CD4-positive, alpha-beta T cell treated with Interleukin-17A for 4 hours (primary cell): ENCODE data around the gene DESI2.
"Not testable (repeated sequence)": the region's sequence is repeated elsewhere in the genome, so short reads cannot be mapped to it uniquely, and the experiment has no call there.

ENCODE experiments used
- DNase-seq: peaks from one replicate; pipeline ENCODE4 v3.0.0-alpha.2; 2020; ENCODE audit warnings: mixed read lengths

The DESI2 gene

DNA sequence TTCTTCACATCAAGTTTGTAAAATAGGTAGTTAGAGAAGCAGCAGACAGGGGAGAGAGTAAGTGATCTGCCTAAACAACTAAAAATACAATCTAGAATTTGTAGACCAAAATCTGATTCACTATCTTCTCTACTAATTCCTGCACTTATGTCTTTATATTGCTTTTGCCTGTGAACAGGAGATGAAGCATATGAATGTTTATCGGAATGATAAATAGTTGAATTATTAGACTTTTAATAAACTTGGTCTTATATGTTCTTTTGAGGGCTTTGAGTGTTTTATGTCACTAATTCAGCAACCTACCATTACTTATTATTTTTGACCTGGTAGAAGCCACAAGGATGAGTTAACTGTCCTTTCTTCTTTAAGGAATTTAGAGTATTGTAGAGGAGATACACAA lies 2.3 kb downstream of the DESI2 start:
- no peak for DNase-seq

DNA sequence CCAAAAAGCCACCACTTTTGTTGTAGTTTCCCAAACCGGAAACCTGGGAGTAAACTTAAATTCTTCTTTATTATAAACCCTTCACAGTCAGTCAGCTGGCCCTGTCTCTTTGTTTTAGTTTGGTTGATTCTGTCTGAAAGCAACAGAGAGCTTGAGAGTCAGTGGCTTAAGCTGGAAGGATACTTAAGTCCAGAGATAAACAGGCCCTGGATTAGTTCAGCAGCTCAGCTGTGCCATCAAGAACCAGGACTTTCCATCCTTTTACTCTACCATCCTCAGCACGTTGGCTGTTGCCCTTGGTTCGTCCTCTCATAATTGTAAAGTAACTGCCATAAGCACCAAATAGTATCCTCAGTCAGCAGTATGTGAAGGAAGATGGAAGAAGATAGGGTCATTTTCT lies 4.5 kb downstream of the DESI2 start:
- no peak for DNase-seq

DNA sequence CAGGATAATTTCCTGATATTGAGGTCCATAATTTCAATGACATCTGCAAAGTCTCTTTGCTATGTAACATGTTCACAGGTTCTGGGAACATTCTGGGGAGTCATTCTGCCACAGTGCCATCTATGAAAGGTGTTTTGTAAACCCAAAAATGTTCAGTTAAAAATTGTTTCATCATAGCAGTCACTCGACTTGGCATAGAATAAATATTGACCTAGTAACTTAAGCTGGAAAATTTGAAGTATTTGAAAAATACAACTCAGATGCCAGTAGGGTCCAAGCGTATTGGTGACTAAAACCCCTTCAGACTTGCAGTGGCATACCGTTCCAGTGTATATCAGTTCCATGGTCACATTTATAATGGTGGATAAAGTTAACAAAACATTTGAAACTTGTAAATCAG lies 6.8 kb downstream of the DESI2 start:
- no peak for DNase-seq

DNA sequence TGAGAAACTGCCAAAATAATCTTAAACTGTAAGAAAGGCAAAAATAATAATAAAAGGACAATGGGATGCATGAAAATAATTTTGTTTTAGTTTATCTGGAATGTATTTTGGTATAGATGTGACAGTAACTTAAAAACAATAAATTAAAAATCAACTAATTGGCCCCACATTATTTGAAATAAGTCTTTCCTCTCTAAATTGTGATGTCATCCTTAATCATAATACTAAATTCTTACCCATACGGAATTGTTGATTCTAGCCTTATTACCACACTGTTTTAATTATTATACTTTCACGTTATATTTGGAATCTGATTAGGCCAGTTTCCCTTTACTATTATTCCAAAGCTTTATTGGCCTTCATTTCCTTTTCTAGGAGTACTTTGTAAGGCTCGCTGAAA lies 7.7 kb downstream of the DESI2 start:
- DNase-seq, result no peak

DNA sequence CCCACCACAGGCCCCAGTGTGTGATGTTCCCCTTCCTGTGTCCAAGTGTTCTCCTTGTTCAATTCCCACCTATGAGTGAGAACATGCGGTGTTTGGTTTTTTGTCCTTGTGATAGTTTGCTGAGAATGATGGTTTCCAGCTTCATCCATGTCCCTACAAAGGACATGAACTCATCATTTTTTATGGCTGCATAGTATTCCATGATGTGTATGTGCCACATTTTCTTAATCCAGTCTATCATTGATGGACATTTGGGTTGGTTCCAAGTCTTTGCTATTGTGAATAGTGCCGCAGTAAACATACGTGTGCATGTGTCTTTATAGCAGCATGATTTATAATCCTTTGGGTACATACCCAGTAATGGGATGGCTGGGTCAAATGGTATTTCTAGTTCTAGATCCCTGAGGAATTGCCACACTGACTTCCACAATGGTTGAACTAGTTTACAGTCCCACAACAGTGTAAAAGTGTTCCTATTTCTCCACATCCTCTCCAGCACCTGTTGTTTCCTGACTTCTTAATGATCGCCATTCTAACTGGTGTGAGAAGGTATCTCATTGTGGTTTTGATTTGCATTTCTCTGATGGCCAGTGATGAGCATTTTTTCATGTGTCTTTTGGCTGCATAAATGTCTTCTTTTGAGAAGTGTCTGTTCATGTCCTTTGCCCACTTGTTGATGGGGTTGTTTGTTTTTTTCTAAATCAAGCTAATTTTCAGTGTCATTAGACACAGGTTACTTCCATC lies 8.8 kb downstream of the DESI2 start:
- DNase-seq, result not testable (repeated sequence)

DNA sequence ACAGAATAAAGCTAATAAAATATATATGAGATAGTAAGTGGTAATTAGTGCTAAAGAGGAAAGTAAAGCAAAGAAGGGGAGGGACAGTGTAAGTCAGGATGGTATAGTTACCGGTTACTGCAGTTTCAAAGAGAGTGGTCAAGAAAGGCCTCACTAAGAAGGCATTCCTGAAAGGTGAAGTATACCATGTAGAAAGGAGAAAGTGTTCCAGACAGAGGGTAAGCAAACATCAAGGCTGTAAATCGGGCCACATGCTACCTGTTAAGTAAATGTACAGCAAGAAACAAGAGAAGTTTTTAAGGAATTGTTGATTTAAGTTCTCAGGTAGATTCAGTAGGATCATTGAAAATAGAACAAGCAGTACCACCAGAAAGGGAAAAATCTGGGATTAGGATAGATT lies 9.7 kb downstream of the DESI2 start:
- no peak for DNase-seq

DNA sequence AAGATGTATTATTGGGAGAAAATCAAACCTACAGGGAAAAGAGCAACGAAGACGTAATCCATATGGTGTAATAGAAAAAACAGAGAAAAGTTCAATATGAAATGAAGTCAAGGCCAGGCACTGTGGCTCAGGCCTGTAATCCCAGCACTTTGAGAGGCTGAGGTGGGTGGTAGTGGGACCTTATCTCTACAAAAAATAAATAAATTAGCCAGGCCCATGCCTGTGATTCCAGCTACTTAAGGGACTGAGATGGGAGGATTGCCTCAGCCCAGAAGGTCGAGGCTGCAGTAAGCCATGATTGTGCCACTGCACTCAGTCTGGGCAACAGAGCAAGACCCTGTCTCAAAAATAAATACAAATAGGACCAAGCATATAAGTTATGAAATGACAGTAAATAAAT lies 11.4 kb downstream of the DESI2 start:
- DNase-seq, result no peak

DNA sequence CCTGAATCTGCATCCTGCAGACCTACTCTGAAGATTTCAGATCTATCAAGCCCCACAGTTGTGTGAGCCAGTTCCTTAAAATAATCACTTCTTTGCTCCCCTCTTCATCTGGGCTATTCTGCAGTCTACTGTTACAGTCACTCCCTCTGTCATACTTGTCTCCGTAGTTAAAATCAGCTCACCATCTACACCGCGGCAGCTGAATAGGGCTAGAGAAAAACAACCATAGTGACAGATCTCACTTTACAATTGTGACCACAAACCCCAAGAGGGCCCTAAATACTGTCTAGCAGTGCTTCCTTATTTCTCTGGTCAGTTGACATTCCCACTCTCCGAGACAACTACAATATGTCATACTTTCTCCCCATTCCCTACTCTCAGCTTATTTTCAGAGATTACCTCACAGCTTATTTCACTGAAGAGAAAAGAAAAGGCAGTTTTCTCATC lies 12.9 kb downstream of the DESI2 start:
- DNase-seq, result no peak

DNA sequence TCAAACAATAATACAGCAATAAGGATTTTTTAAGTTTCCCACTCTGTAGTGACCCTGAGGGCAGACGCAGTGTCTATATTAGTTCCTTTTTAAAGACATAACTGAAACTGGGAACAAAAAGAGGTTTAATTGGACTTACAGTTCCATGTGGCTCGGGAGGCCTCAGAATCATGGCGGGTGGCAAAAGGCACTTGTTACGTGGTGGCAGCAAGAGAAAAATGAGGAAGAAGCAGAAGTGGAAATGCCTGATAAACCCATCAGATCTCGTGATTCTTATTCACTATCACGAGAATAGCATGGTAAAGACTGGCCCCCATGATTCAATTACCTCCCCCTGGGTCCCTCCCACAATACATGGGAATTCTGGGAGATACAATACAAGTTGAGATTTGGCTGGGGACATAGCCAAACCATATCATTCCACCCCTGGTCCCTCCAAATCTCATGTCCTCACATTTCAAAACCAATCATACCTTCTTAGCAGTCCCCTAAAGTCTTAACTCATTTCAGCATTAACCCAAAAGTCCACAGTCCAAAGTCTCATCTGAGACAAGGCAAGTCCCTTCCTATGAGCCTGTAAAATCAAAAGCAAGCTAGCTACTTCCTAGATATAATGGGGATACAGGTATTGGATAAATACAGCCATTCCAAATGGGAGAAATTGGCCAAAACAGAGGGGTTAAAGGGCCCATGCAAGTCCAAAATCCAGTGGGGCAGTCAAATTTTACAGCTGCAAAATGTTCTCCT lies 13.9 kb downstream of the DESI2 start:
- DNase-seq, result not testable (repeated sequence)

DNA sequence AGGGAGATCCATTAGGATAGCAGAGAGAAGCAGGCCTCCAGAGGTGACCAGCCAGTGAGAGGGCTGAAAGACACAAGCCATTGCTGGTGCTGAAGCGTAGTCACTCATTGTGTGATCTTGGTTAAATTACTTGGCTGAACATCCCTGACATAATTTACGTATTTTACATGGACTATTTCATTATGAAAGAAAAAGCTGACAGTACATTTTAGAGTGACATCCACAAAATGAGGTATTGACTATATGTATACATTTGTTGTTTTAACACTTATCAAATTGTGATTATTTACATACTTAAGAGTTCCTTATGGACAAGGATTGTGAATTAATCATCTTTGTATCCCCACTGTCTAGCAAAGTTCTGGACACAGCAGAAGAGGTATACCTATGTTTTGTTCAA lies 14.9 kb downstream of the DESI2 start:
- DNase-seq, result no peak

DNA sequence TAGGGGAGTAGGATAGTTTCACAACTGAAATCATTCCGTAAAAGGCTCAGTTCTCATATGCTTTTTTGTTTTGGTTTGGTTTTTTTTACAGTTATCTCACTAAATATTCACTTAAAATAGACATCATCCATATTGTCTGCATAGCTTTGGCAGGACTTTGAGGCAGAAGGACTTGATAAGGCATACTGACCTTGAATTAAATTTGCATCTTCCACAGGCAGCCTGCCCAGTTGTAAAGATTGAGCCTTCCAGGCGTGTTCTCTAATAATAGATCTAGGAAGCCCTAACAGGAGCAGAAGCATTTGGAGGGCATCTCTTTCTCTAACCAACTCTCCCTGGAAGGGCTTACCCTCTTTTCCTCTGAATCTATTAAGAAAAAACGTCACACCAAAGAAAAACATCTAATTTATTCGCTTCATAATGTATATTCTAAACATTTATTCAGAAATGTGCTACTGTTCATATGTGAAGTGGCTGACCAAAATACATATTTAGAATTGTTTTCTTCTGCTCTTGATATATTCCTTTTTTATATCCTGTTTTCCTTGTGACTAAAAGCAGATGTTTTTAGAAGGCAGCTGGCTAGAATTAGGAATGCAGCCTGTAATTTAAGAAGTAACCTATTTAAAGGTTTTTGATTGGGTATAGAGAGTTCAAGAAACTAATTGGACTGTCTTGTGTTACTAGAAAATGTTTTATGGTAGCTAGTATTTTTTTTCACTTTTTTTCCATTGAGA lies 20.2 kb downstream of the DESI2 start:
- DNase-seq, result no peak

DNA sequence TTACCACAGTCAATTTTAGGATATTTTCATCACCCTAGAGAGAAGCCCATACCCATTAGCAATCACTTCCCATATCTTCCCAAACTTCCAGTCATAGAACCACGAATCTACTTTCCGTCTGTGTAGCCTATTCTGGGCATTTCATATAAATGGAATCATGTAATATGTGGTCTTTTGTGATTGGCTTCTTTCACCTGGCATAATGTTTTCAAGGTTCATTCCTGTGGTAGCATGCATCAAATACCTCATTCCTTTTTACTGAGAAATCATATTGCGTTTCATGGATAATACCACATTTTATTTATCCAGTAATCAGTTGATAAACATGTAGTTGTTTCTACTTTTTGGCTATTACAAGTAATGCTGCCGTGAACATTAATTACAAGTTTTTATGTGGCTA lies 21.5 kb downstream of the DESI2 start:
- no peak for DNase-seq

DNA sequence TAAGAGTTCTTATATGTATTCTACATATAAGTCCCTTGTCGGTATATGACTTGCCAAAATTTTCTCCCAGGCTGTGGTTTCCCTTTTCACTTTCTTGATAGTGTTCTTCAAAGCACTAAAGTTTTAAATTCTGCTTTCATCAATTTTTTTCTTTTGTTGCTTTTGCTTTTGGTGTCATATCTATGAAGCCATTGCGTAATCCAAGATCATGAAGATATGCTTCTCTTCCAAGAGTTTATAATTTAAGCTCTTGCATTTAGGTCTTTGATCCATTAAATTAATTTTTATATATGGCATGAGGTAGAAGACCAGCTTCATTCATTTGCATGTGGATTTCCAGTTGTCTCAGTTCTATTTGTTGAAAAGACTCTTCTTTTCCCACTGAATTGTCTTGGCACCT lies 22.2 kb downstream of the DESI2 start:
- DNase-seq, result no peak

DNA sequence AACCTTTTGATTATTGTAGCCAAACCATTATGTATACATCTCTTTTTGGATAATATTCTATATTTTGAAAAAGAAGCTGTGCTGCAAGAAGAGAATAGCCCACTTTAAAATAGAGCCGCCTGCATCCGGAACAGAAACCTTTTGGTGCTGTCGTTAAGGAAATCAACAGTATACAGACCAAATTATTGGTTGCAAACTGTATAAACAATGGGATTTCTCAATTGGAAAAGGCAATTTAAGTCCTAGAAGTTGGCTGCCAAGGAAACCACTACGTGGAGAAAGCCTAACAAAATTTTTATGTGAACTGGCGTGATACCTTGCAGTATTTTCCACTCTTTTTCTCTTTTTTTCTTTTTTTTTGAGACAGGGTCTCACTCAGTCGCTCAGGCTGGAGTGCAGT lies 25.8 kb downstream of the DESI2 start:
- no peak for DNase-seq

DNA sequence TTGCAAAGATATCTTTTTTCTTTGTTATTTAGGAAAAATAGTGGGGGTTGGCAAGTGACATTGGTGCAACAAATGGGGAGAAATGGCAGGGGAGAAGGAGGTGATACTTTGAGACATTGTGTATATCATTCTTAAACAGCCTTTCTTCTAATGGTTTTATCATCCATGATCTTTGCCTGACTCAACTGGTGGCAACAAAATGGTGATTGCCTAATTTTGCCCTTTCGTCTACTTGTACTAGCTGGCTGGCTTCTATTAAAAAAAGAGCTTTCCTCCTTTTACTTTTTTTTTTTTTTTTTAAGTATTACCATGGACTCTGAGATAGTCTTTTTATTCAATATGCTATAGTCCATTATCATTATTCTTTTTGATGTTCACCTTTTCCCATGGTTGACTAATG lies 27.7 kb downstream of the DESI2 start:
- DNase-seq, result no peak

DNA sequence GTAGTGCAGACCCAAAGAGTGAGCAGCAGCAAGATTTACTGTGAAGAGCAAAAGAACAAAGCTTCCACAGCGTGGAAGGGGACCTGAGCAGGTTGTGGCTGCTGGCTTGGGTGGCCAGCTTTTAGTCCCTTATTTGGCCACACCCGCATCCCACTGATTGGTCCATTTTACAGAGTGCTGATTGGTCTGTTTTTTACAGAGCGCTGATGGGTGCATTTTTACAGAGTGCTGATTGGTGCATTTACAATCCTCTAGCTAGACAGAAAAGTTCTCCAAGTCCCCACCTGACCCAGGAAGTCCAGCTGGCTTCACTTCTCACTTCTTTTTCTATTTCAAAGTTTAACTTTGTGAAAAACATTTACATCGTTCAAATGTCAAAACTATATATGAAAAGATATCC lies 29.2 kb downstream of the DESI2 start:
- DNase-seq, result not testable (repeated sequence)

DNA sequence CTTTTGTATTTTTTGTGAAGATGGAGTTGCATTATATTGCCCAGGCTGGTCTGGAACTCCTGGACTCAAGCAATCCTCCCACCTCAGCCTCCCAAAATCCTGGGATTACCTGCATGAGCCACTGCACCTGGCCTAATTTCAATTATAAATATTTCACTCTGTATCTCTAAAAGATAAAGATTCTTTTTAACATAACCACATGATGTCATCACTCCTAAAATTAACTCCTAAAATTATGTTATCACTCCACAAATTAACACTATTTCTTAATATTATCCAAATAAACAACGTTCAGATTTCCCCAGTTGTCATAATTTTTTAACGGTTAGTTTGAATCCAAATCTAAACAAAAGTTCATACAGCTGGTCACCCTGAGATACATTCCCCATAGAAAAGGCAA lies 43.0 kb downstream of the DESI2 start:
- DNase-seq, result no peak

DNA sequence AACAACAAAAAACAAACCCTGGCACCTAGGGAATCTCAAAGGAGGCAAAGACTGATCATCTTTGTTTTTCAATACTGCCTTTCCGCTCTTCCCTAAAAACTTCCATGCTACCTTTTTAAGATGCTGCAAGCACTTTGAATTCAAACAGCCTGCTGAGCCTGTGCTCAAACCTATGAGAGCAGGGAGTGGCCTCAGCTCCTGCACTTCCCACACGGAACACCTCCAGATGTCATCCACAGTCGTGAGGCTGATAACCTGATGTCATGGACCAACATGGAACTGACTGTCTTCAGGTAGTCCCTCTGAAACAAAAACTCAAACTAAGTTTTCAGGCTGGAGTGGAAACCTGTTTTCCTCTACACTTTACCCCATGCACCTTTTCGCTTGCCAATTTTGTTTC lies 46.8 kb downstream of the DESI2 start:
- DNase-seq, result no peak

DNA sequence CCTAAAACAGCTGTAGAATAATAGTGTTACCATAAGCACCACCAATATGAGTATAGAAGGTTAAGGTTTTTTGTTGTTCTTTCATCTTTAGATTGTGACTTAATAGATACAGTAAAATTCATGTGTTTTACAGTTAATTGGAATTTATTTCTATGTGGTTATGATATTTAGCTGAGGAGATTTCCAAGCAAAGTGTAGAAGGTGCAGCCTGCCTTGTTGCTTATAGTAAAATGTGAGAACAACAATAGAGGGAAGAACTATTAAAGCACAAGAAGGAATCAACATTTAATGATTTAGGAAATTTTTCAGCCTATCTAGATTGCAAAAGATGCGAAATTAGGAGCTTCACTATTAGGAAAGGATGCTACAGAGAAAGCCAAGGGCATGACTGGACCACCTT lies 47.9 kb downstream of the DESI2 start:
- no peak for DNase-seq

DNA sequence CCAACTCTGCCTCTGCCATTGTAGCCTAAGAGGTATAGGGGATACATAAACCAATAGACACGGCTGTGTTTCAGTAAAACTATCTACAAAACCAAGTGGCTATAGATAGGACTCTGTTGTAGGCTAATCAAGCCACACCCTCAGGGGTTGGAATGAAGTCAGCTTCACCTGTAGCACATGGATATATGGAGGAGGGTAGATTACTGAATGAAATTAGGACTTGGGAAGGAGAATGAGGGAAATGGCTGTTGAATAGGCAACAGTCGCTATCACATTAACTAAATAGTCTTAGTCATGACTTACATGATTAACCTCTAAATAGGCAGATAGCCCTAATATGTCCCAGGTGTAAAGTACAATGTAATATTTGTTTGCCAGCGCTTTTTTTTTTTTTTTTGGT lies 49.7 kb downstream of the DESI2 start:
- DNase-seq, result no peak

DNA sequence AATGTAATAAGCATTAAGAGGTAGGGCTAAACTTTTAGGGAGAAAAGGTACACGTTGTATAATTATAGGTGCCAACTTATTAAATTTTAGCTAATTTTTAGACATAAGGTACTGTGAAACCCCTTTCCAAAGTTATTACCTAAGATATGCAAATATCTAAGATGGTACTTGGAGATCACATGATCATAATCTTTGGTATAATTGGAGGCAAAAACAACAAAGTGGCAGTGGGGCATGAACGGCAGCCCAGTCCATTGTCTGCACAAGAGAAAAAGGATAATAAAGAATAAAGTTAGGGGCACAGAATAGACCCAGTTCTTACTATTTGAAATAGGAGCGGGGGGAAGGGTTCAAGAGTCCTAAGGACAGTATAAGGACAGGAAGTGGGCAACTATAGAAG lies 51.2 kb downstream of the DESI2 start:
- DNase-seq, result no peak

DNA sequence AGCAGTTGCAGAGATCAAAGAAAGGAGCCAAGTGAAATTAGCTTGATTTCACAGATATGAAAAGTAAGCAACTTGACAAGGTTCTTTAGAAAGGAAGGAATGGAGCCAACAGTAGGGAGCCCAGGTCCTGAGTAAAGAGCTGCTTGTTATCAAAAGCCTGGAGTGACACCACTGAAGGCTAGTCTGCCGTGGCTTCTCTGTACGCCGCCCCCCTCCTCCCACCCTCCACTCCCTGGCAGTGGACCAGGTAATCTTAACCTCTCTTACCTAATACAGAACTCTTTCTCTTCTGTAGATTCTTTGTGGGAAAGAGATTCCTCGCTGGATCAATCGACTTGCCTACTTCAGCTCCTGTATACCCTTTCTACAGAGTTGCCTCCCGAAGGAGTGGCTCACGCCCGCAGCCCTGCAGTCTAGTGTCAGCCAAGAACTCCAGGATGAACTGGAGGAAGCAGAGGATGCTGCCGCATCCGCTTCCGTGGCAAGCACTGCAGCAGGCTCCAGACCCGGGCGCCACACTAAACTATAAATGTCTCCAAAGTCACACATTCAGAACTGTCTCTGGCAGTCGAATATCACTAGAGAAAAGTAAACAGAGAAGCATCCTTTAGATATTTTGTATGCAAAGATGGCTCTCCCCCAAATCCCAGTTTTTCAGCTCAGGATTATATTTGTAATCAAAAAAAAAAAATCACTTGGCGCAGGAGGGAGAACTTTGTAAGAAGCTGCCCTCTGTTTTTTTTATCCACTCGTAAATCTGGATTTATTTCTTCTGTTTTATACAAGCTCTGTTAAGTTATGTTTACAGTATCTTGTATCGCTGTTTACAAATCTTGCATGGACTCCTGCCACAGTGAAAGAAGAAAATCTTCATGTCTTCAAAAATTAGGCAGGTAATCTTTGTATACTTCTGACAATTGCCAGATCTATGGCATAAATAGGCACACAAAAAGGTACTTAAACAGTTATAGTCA lies 52.6 kb downstream of the DESI2 start:
- DNase-seq, result no peak

DNA sequence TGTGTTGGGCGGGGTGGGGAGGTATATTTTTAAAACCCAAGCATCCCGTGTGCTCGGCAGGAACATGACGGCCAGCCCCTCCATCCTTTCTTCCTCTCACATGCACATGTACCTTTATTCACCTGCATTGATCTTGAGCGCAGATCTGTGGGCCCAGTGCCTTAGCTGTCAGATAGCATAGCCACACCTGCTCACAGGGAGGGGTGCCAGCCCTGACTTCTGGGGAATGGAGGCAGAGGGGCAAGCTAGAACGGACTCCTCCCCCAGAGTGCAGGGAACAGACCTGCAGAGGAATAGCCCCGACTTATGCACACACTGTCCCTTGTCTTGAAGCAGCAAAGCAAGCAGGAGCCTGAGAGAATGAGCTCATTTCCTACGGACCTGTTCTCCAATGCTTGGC lies 56.1 kb downstream of the DESI2 start:
- no peak for DNase-seq
